HL-60 (cell line): ENCODE results near the gene KIF5A.

Experiments
- CTCF ChIP-seq: IDR thresholded peaks from one replicate; pipeline ENCODE4 v1.5.1; 2011; ENCODE audit warnings: low read length, control low read depth, inconsistent platforms; ENCODE audit not compliant: insufficient read depth
- POLR2AphosphoS5 ChIP-seq: IDR thresholded peaks from 2 replicates; pipeline ENCODE4 v1.6.1; 2012; ENCODE audit warnings: low read depth
- TF ChIP-seq, protein P1 (sequence below): IDR thresholded peaks from 2 replicates; pipeline ENCODE4 v1.6.1; 2012; ENCODE audit warnings: low read depth; ENCODE audit not compliant: insufficient replicate concordance

DNA sequence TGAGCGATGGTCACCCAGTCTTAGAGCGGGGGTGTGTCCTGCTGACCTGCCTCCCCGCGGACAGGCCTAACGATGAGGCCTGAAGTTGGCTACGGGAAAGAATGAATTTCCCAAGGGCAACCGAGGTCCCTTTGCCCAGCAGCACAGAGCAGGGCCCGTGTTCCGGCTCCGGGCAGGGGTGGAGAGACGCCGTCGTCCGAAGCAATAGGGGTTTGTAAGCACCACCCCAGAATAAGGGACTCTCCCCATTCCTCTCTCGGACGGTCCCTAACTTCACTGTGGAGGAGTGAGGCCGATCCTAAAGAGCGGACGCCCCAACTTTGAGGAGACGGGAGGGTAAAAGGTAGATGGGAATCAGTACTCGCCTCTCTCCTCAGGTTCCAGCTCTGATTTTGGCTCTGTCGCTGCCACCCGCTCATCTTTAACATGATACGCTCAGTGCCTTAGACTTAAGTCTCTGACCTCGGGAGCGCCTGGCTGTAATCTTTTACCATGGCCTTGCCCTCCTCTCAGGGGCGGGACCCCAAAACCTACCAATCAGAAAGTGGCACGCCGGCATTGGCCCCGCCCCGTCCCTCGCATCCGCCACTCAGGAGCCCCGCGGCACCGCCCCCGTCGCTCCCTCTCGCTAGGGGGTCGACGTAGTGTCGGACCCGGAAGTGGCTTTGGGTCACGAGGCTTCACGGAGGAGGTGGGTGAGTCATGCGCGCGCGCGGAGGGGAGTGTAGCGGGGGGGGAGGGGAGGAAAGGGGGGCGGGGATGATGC, 29.6 kb upstream of the KIF5A start, which contains the start of gene DDIT3:
- TF ChIP-seq CTCF (no peak), POLR2AphosphoS5 (peak; percentile 98)
- TF ChIP-seq, protein P1, sequence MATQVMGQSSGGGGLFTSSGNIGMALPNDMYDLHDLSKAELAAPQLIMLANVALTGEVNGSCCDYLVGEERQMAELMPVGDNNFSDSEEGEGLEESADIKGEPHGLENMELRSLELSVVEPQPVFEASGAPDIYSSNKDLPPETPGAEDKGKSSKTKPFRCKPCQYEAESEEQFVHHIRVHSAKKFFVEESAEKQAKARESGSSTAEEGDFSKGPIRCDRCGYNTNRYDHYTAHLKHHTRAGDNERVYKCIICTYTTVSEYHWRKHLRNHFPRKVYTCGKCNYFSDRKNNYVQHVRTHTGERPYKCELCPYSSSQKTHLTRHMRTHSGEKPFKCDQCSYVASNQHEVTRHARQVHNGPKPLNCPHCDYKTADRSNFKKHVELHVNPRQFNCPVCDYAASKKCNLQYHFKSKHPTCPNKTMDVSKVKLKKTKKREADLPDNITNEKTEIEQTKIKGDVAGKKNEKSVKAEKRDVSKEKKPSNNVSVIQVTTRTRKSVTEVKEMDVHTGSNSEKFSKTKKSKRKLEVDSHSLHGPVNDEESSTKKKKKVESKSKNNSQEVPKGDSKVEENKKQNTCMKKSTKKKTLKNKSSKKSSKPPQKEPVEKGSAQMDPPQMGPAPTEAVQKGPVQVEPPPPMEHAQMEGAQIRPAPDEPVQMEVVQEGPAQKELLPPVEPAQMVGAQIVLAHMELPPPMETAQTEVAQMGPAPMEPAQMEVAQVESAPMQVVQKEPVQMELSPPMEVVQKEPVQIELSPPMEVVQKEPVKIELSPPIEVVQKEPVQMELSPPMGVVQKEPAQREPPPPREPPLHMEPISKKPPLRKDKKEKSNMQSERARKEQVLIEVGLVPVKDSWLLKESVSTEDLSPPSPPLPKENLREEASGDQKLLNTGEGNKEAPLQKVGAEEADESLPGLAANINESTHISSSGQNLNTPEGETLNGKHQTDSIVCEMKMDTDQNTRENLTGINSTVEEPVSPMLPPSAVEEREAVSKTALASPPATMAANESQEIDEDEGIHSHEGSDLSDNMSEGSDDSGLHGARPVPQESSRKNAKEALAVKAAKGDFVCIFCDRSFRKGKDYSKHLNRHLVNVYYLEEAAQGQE, result peak; percentile 75
